HCT116 (cell line): ENCODE measurements around the gene LGALS9. TPM values are rescaled to one million over a fixed set of nuclear protein-coding genes. Genes with fewer than 3 reads are reported as not detected.
"Not testable (repeated sequence)": the region's sequence is repeated elsewhere in the genome, so short reads cannot be mapped to it uniquely, and the experiment has no call there.

Experiments
- ATAC-seq: fragments of 200-7000 bp; cut with Tn5 transposase; 2 replicates; pipeline ENCODE4 v1.9.1; 2020; ENCODE audit warnings: mild to moderate bottlenecking, moderate library complexity
- BruUV-seq: library from RNA; stranded (reverse); fragments of 400-500 nt; replicated peaks from 2 replicates; lab custom pipeline; 2021; lab: Mats Ljungman, UMichigan
- CTCF ChIA-PET: fragments of 300-600 bp; sonication (Branson Sonifier 250); formaldehyde crosslinking; loops from one replicate; lab custom pipeline; 2021; ENCODE audit warnings: antibody characterized with exemption; lab: Charles Lee
- POLR2A ChIA-PET: fragments of 300-600, 350-600 bp; sonication (Branson Sonifier 250); formaldehyde crosslinking; loops from one replicate; lab custom pipeline; 2021; ENCODE audit warnings: antibody characterized with exemption; lab: Charles Lee
- RAD21 ChIA-PET, 2 experiments: fragments of 300-600 bp; sonication (Branson Sonifier 250); formaldehyde crosslinking; loops; one replicate each; lab custom pipeline; 2023; ENCODE audit warnings: low total read pairs in 2 of 2; ENCODE audit not compliant: uncharacterized antibody in 2 of 2, unreplicated experiment in 2 of 2, low non-redundant PET in 1 of 2; lab: Charles Lee
- DNase-seq: peaks from one replicate; pipeline ENCODE4 v3.0.0-alpha.2; 2010; ENCODE audit warnings: low read depth, low spot score
- H2AFZ ChIP-seq: fragments of 200-600 bp; shearing (Covaris generic), sonication (generic); 2 replicates; pipeline ENCODE4 v1.6.1; 2017; ENCODE audit warnings: low read depth, mixed run types, mixed read lengths, antibody characterized with exemption, low read length; ENCODE audit not compliant: poor library complexity, severe bottlenecking
- H3K27ac ChIP-seq: 2 replicates; pipeline ENCODE4 v1.5.1; 2012; ENCODE audit warnings: low read depth, low read length
- H3K27me3 ChIP-seq: fragments of 200-600 bp; sonication (generic); 2 replicates; pipeline ENCODE4 v1.6.1; 2016; ENCODE audit warnings: mixed run types, low read length, mixed read lengths; ENCODE audit not compliant: insufficient read depth
- H3K36me3 ChIP-seq, 2 experiments: fragments of 200-500 bp in 1 of 2; fragments of 200-600 bp in 1 of 2; sonication (Bioruptor generic) in 1 of 2; sonication (generic) in 1 of 2; 2 replicates each; pipeline versions ENCODE4 v1.5.1 to v1.6.1; 2014 to 2016; ENCODE audit warnings: low read length in 2 of 2, inconsistent platforms in 1 of 2, mixed read lengths in 1 of 2, mixed run types in 1 of 2; ENCODE audit not compliant: insufficient read depth in 2 of 2, control insufficient read depth in 1 of 2
- H3K4me1 ChIP-seq, 2 experiments: fragments of 200-600 bp in 1 of 2; sonication (generic) in 1 of 2; 2 replicates each; pipeline versions ENCODE4 v1.5.1 to v1.6.1; 2012 to 2017; ENCODE audit warnings: low read length in 2 of 2, inconsistent platforms in 1 of 2, mild to moderate bottlenecking in 1 of 2, mixed read lengths in 1 of 2, mixed run types in 1 of 2, moderate library complexity in 1 of 2; ENCODE audit not compliant: insufficient read depth in 2 of 2, control insufficient read depth in 1 of 2
- H3K4me2 ChIP-seq: fragments of 200-600 bp; sonication (generic); 2 replicates; pipeline ENCODE4 v1.6.1; 2017; ENCODE audit warnings: mixed run types, low read length, mixed read lengths
- H3K4me3 ChIP-seq, 2 experiments: fragments of 200-600 bp in 1 of 2; sonication (generic) in 1 of 2; replicated peaks in 1 of 2; 2 replicates each; pipeline ENCODE4 v1.5.1; 2011 to 2016; ENCODE audit warnings: low read length in 2 of 2, control low read depth in 1 of 2, low read depth in 1 of 2, mild to moderate bottlenecking in 1 of 2, mixed read lengths in 1 of 2, mixed run types in 1 of 2
- H3K79me2 ChIP-seq: fragments of 200-600 bp; sonication (generic); 2 replicates; pipeline ENCODE4 v1.6.1; 2017; ENCODE audit warnings: mild to moderate bottlenecking, mixed run types, low read length, moderate library complexity, mixed read lengths; ENCODE audit not compliant: insufficient read depth
- H3K9ac ChIP-seq: fragments of 200-600 bp; sonication (generic); 2 replicates; pipeline ENCODE4 v1.6.1; 2016; ENCODE audit warnings: low read length, mixed read lengths
- H3K9me2 ChIP-seq: fragments of 200-600 bp; sonication (generic), shearing (Covaris generic); 2 replicates; pipeline ENCODE4 v1.6.1; 2017; ENCODE audit warnings: mixed run types, mild to moderate bottlenecking, moderate library complexity; ENCODE audit not compliant: insufficient read depth
- H3K9me3 ChIP-seq, 2 experiments: fragments of 200-500 bp in 1 of 2; fragments of 200-600 bp in 1 of 2; sonication (Bioruptor generic) in 1 of 2; sonication (generic) in 1 of 2; 2 replicates each; pipeline ENCODE4 v1.6.1; 2014 to 2017; ENCODE audit warnings: low read length in 2 of 2, mixed read lengths in 2 of 2, inconsistent platforms in 1 of 2, low read depth in 1 of 2, mild to moderate bottlenecking in 1 of 2, mixed run types in 1 of 2, moderate library complexity in 1 of 2; ENCODE audit not compliant: control insufficient read depth in 1 of 2, insufficient read depth in 1 of 2
- H4K20me1 ChIP-seq: fragments of 200-600 bp; sonication (generic), shearing (Covaris generic); 2 replicates; pipeline ENCODE4 v1.6.1; 2017; ENCODE audit warnings: mixed run types, mild to moderate bottlenecking, moderate library complexity; ENCODE audit not compliant: insufficient read depth
- ATF3 ChIP-seq: IDR thresholded peaks from 2 replicates; pipeline ENCODE4 v1.6.1; 2012
- CBX3 ChIP-seq: IDR thresholded peaks from 2 replicates; pipeline ENCODE4 v1.6.1; 2012; ENCODE audit warnings: low read depth
- CEBPB ChIP-seq: IDR thresholded peaks from 2 replicates; pipeline ENCODE4 v1.6.1; 2012; ENCODE audit warnings: low read depth
- EGR1 ChIP-seq: IDR thresholded peaks from 2 replicates; pipeline ENCODE4 v1.6.1; 2012; ENCODE audit warnings: low read depth
- POLR2A ChIP-seq: IDR thresholded peaks from 2 replicates; pipeline ENCODE4 v1.7.0; 2011; ENCODE audit warnings: borderline replicate concordance; ENCODE audit not compliant: insufficient read depth, insufficient read length; ENCODE audit errors: extremely low read depth
- SRF ChIP-seq: IDR thresholded peaks from 2 replicates; pipeline ENCODE4 v1.6.1; 2012; ENCODE audit warnings: low read depth
- intact Hi-C: fragments of 100-400 bp; cut with micrococcal nuclease; formaldehyde crosslinking; loops from 2 replicates; pipeline ENCODE4 v1.10.0; 2022
- total RNA-seq: library from RNA; stranded (reverse); gene quantifications from one replicate; pipeline ENCODE4 v1.2.1, GENCODE V29; 2021; ENCODE audit not compliant: unreplicated experiment
- TF ChIP-seq, protein P1 (sequence below): IDR thresholded peaks from 2 replicates; pipeline ENCODE4 v1.6.1; 2012; ENCODE audit warnings: low read depth
- TF ChIP-seq, protein P2 (sequence below), 3 experiments: fragments of 200-600 bp in 1 of 3; sonication (generic) in 1 of 3; IDR thresholded peaks in 2 of 3; conservative IDR thresholded peaks in 1 of 3; 2 replicates each; pipeline ENCODE4 v1.5.1; 2012 to 2017; ENCODE audit warnings: low read depth in 2 of 3, low read length in 2 of 3, antibody characterized with exemption in 1 of 3, borderline replicate concordance in 1 of 3, control low read depth in 1 of 3, mild to moderate bottlenecking in 1 of 3, mixed read lengths in 1 of 3, mixed run types in 1 of 3, moderate library complexity in 1 of 3; ENCODE audit not compliant: insufficient read depth in 1 of 3

Gene LGALS9
- total RNA-seq, 1 experiment from 2014 or later: 1.9 TPM

DNA sequence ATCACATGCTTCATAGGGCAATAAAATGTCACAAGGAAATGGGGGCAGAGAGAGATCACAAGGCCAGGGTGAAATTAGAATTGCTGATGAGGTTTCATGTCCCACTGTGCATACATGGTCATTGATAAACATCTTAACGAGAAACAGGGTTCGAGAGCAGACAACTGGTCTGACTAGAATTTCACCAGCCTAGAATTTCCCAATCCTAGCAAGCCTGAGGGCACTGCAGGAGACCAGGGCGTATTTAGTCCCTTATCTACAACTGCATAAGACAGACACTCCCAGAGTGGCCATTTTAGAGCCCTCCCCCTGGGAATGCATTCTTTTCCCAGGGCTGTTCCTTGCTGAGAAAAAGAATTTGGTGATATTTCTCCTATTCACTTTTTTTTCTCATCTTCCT lies 55.3 kb downstream of the LGALS9 start:
- H2AFZ ChIP-seq, H3K36me3 ChIP-seq, H3K79me2 ChIP-seq, H3K4me3 ChIP-seq, BruUV-seq, H3K27ac ChIP-seq, H3K27me3 ChIP-seq, POLR2A ChIA-PET, ATAC-seq, H3K9me3 ChIP-seq, RAD21 ChIA-PET, H3K9me2 ChIP-seq, DNase-seq, H3K9ac ChIP-seq, H4K20me1 ChIP-seq, H3K4me1 ChIP-seq, CTCF ChIA-PET, H3K4me2 ChIP-seq: not testable (repeated sequence)
- TF ChIP-seq CBX3: 0 out of 2 replicates have a peak, but pooled peaks have one; percentile 20
- intact Hi-C loops: loop anchor here (10.0 kb wide), 1 partner anchor 58 kb away; no protein-coding TSS in a partner anchor

GRCh38 chr17:27690882-27691281 lies 59.9 kb downstream of the LGALS9 start:
- H2AFZ ChIP-seq: no peak overlapping the region
- RAD21 ChIA-PET: no interaction called here
- H3K9ac ChIP-seq: no peak overlapping the region
- POLR2A ChIA-PET: no interaction called here
- no peak for TF ChIP-seq SRF
- no peak for TF ChIP-seq CEBPB
- TF ChIP-seq CBX3: no peak
- TF ChIP-seq, protein P1, sequence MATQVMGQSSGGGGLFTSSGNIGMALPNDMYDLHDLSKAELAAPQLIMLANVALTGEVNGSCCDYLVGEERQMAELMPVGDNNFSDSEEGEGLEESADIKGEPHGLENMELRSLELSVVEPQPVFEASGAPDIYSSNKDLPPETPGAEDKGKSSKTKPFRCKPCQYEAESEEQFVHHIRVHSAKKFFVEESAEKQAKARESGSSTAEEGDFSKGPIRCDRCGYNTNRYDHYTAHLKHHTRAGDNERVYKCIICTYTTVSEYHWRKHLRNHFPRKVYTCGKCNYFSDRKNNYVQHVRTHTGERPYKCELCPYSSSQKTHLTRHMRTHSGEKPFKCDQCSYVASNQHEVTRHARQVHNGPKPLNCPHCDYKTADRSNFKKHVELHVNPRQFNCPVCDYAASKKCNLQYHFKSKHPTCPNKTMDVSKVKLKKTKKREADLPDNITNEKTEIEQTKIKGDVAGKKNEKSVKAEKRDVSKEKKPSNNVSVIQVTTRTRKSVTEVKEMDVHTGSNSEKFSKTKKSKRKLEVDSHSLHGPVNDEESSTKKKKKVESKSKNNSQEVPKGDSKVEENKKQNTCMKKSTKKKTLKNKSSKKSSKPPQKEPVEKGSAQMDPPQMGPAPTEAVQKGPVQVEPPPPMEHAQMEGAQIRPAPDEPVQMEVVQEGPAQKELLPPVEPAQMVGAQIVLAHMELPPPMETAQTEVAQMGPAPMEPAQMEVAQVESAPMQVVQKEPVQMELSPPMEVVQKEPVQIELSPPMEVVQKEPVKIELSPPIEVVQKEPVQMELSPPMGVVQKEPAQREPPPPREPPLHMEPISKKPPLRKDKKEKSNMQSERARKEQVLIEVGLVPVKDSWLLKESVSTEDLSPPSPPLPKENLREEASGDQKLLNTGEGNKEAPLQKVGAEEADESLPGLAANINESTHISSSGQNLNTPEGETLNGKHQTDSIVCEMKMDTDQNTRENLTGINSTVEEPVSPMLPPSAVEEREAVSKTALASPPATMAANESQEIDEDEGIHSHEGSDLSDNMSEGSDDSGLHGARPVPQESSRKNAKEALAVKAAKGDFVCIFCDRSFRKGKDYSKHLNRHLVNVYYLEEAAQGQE: no peak
- no peak for TF ChIP-seq EGR1
- TF ChIP-seq ATF3: no peak
- TF ChIP-seq, protein P2, sequence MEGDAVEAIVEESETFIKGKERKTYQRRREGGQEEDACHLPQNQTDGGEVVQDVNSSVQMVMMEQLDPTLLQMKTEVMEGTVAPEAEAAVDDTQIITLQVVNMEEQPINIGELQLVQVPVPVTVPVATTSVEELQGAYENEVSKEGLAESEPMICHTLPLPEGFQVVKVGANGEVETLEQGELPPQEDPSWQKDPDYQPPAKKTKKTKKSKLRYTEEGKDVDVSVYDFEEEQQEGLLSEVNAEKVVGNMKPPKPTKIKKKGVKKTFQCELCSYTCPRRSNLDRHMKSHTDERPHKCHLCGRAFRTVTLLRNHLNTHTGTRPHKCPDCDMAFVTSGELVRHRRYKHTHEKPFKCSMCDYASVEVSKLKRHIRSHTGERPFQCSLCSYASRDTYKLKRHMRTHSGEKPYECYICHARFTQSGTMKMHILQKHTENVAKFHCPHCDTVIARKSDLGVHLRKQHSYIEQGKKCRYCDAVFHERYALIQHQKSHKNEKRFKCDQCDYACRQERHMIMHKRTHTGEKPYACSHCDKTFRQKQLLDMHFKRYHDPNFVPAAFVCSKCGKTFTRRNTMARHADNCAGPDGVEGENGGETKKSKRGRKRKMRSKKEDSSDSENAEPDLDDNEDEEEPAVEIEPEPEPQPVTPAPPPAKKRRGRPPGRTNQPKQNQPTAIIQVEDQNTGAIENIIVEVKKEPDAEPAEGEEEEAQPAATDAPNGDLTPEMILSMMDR (IDR thresholded peaks at IDR 0.05 in 2 of 3, conservative IDR thresholded peaks at IDR 0.05 in 1 of 3; ENCODE audit: borderline replicate concordance in 1 of 3, insufficient read depth in 1 of 3, low read depth in 2 of 3, low read length in 2 of 3): no peak
- TF ChIP-seq POLR2A: no peak
- no peak overlapping the region for H3K4me3 ChIP-seq
- H3K27me3 ChIP-seq: 0 out of 2 replicates have a peak, but pooled peaks cover 2% of the 10 kb centered on the region
- H3K27ac ChIP-seq: no peak overlapping the region
- no peak overlapping the region for H3K4me2 ChIP-seq
- intact Hi-C loops: no loop called here
- no peaks in the 10 kb centered on the region for H3K36me3 ChIP-seq
- no peaks in the 10 kb centered on the region for H3K9me2 ChIP-seq
- CTCF ChIA-PET: no interaction called here
- no peak for ATAC-seq
- BruUV-seq: no TSS peak
- no peaks in the 10 kb centered on the region for H4K20me1 ChIP-seq
- no peaks in the 10 kb centered on the region for H3K79me2 ChIP-seq
- H3K4me1 ChIP-seq: no peaks in the 10 kb centered on the region
- no peak for DNase-seq
- peaks cover 0 to 4% of the 10 kb centered on the region in 2 experiments; a peak in 1 of 4 replicates for H3K9me3 ChIP-seq
